Stomach (tissue), 4 donors: Measurements from ENCODE around the gene CYREN.

Experiments used
- CTCF ChIP-seq, 7 experiments: fragments of 450-650 bp in 4 of 7; fragments of 200-600 bp in 3 of 7; sonication (generic) in 3 of 7; IDR thresholded peaks; one replicate each; pipeline ENCODE4 v1.5.1; 2016 to 2019; ENCODE audit warnings: antibody characterized with exemption in 7 of 7, control low read depth in 2 of 7, mild to moderate bottlenecking in 1 of 7
- POLR2AphosphoS5 ChIP-seq, 3 donors: sonication (generic); formaldehyde crosslinking; IDR thresholded peaks; one replicate each; pipeline ENCODE4 v1.6.1; 2016; ENCODE audit warnings: antibody characterized with exemption in 3 of 3

- TF ChIP-seq CTCF (IDR thresholded peaks at IDR 0.05) (no peak), POLR2AphosphoS5 (IDR thresholded peaks at IDR 0.05) (no peak)
Observed at GRCh38 chr7:135184254-135184841, 13.8 kb upstream of the CYREN start.
